Colonic mucosa (tissue), 4 donors: ENCODE measurements around the gene KRTAP13-1. TPM values are rescaled to one million over a fixed set of nuclear protein-coding genes. Genes with fewer than 3 reads are reported as not detected.

Experiments used
- DNase-seq: peaks from one replicate; pipeline ENCODE4 v3.0.0-alpha.2; 2020
- H3K27ac ChIP-seq: fragments of 200-600 bp; one replicate; pipeline ENCODE4 v1.8.0; 2021
- H3K27me3 ChIP-seq: fragments of 200-600 bp; one replicate; pipeline ENCODE4 v1.8.0; 2021
- H3K36me3 ChIP-seq: fragments of 200-600 bp; one replicate; pipeline ENCODE4 v1.8.0; 2021
- H3K4me1 ChIP-seq: fragments of 200-600 bp; one replicate; pipeline ENCODE4 v1.8.0; 2021; ENCODE audit warnings: mild to moderate bottlenecking
- H3K4me3 ChIP-seq: fragments of 200-600 bp; one replicate; pipeline ENCODE4 v1.8.0; 2021
- H3K9ac ChIP-seq, 2 donors: one replicate each; pipeline ENCODE4 v1.7.0; 2013; ENCODE audit warnings: control low read depth in 2 of 2, low read depth in 2 of 2, low read length in 2 of 2
- H3K9me3 ChIP-seq: fragments of 200-600 bp; one replicate; pipeline ENCODE4 v1.8.0; 2021
- intact Hi-C: fragments of 100-400 bp; cut with DNase I; formaldehyde crosslinking; loops from one replicate; pipeline ENCODE4 v1.14.1; 2022
- total RNA-seq, 2 donors: library from RNA; stranded (reverse); fragmentation: NEBNext Ultra II Directional in 1 of 2; extraction: Animal tissue kit (Norgen Biotek cat#: 25700) in 1 of 2; gene quantifications; one replicate each; pipeline ENCODE4 v1.2.1, GENCODE V29; 2021
- TF ChIP-seq, protein P1 (sequence below): fragments of 200-600 bp; IDR thresholded peaks from one replicate; pipeline ENCODE4 v1.8.0; 2022; ENCODE audit warnings: antibody characterized with exemption, mild to moderate bottlenecking
- donor health status: healthy.
- donor health status: DM: no; HTN: no; CAD: no.
- donor health status: DM: no; HTN: no; CAD: no.

KRTAP13-1 gene
- total RNA-seq, 2 donors from 2014 or later = not detected

DNA sequence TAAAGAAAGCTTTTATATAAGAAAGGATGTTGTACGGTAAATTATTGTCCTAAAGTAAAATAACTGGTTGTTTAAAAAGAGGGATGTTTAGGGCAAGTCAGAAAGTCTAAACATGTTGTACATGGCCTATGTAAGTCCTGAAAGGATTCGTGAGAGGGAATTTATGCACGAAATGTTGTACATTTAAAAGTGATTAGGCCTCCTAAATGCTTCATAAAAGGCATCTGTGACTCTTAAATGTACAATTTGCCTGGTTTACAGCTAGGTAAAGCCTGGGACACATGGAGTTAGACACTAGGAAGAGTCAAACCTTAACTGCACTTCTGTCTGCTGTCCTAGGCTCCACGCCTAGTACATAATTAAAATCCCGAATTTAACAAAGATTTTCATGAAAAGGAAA lies 20.2 kb downstream of the KRTAP13-1 start:
- no peak overlapping the region for H3K4me3 ChIP-seq
- no peaks in the 10 kb centered on the region for H3K36me3 ChIP-seq

DNA sequence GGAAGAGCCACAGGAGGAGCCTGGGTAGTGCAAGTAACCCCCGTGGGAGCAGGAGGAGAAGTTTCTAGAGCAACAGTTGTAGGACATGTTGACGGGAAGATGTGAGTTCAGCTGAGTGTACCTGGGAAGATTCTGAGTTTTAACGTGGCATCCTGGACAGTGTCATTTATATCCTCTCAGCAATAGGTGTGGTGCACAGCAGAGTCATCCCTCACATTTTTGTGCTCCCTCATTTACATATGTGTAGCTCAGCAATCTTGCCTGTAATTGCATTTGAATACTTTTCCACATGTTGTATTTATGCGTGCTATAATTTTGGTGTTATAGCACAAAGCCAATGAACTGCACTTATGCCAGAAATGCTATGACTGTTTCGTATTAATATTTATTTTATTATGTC lies 30.0 kb downstream of the KRTAP13-1 start, which contains the start of gene KRTAP13-3:
TSS of gene KRTAP13-3 (minus strand) at position 101 of the 400 bp plus-strand sequence. CDS start at position 87, 14 bp downstream.
- no peaks in the 10 kb centered on the region for H3K9me3 ChIP-seq
- H3K27ac ChIP-seq = no peak within 1 kb of the TSS
- no peaks in the 10 kb centered on the region for H3K36me3 ChIP-seq
- no peak for DNase-seq
- H3K4me3 ChIP-seq = no peak within 1 kb of the TSS
- intact Hi-C loops = no loop called here
- H3K4me1 ChIP-seq = no peaks in the 10 kb centered on the region
- H3K27me3 ChIP-seq = no peaks in the 10 kb centered on the region
- no peak within 1 kb of the TSS for H3K9ac ChIP-seq
- TF ChIP-seq, protein P1, sequence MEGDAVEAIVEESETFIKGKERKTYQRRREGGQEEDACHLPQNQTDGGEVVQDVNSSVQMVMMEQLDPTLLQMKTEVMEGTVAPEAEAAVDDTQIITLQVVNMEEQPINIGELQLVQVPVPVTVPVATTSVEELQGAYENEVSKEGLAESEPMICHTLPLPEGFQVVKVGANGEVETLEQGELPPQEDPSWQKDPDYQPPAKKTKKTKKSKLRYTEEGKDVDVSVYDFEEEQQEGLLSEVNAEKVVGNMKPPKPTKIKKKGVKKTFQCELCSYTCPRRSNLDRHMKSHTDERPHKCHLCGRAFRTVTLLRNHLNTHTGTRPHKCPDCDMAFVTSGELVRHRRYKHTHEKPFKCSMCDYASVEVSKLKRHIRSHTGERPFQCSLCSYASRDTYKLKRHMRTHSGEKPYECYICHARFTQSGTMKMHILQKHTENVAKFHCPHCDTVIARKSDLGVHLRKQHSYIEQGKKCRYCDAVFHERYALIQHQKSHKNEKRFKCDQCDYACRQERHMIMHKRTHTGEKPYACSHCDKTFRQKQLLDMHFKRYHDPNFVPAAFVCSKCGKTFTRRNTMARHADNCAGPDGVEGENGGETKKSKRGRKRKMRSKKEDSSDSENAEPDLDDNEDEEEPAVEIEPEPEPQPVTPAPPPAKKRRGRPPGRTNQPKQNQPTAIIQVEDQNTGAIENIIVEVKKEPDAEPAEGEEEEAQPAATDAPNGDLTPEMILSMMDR = no peak

More for the DNA sequence above, 20.2 kb downstream of the KRTAP13-1 start:
- DNase-seq = no peak
- no peak overlapping the region for H3K27ac ChIP-seq
- no peaks in the 10 kb centered on the region for H3K27me3 ChIP-seq
- H3K9me3 ChIP-seq = no peaks in the 10 kb centered on the region
- TF ChIP-seq, protein P1 = no peak
- no peaks in the 10 kb centered on the region for H3K4me1 ChIP-seq
- H3K9ac ChIP-seq = no peak overlapping the region
- intact Hi-C loops = no loop called here

DNA sequence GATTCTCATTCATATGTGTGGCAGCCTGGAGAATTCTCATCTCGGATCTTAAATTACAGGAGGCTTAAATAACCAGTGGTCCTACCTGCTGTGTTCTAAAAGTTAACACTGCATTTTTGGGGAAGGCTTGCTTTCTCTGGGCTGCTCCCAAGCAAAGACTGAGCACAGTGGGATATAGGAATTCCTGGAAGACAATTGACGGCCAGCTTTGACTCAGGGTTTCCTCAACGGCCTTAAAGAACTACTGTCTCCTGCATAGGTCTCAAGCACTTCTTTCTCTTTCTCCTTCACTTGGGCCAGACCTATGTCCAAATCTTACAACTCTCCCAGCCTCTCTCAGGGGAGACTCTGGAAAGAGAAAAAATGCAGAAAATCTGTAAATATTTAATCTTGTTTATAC lies 30.9 kb downstream of the KRTAP13-1 start:
- TF ChIP-seq, protein P1 = no peak
- DNase-seq = no peak
- H3K9ac ChIP-seq = no peak overlapping the region
- H3K36me3 ChIP-seq = no peaks in the 10 kb centered on the region
- no peak overlapping the region for H3K4me3 ChIP-seq
- H3K9me3 ChIP-seq = no peaks in the 10 kb centered on the region
- no peaks in the 10 kb centered on the region for H3K27me3 ChIP-seq
- intact Hi-C loops = no loop called here
- no peak overlapping the region for H3K27ac ChIP-seq
- H3K4me1 ChIP-seq = no peaks in the 10 kb centered on the region

DNA sequence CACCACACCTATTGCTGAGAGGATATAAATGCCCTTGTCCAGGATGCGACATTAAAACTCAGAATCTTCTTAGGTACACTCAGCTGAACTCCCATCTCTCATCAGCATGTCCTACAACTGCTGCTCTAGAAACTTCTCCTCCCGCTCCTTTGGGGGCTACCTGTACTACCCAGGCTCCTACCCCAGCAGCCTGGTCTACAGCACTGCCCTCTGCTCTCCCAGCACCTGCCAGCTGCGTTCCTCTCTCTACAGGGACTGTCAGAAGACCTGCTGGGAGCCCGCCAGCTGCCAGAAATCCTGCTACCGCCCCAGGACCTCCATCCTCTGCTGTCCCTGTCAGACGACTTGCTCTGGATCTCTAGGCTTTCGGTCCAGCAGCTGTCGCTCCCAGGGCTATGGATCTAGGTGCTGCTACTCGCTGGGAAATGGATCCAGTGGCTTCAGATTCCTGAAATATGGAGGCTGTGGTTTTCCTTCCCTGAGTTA lies 34.4 kb downstream of the KRTAP13-1 start, which contains the start of gene KRTAP13-4:
TSS of gene KRTAP13-4 (plus strand) at position 51 of the 486 bp plus-strand sequence. CDS start at position 107, 56 bp downstream.
- no peak within 1 kb of the TSS for H3K9ac ChIP-seq
- no peak within 1 kb of the TSS for H3K27ac ChIP-seq
- no peak within 1 kb of the TSS for H3K4me3 ChIP-seq
- H3K9me3 ChIP-seq = no peaks in the 10 kb centered on the region
- intact Hi-C loops = no loop called here
- H3K36me3 ChIP-seq = no peaks in the 10 kb centered on the region
- TF ChIP-seq, protein P1 = no peak
- no peaks in the 10 kb centered on the region for H3K27me3 ChIP-seq
- H3K4me1 ChIP-seq = no peaks in the 10 kb centered on the region
- DNase-seq = no peak

DNA sequence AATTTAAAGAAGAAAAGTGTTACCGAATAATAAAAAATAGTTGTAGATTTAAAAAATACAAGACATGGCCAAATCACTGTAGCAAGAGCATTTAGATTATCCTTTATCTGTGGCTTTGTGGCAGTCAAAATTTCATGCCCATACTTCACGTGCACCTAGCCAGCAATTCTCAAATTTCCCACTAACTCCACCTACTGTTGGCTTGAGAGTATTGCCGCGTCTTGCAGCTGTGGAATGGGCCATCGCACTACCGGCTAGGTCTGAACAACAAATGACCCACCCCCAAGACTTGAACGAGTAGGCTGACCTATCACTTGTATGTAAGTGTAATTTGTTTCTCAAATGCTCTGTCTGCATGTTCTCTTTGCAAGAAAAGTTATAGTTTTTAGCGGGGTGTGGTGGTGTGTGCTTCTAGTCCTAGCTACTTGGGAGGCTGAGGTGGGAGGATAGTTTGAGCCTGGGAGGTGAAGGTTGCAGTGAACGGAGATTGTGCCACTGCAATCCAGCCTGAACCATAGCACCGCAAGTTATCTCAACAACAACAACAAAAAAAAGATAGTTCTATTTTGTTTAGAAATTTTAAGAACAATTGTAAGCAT lies 38.3 kb downstream of the KRTAP13-1 start:
- H3K9me3 ChIP-seq = no peaks in the 10 kb centered on the region
- no peak overlapping the region for H3K27ac ChIP-seq
- TF ChIP-seq, protein P1 = peak; percentile 26
- H3K4me3 ChIP-seq = no peak overlapping the region
- no peaks in the 10 kb centered on the region for H3K36me3 ChIP-seq
- no peak overlapping the region for H3K9ac ChIP-seq
- no peaks in the 10 kb centered on the region for H3K4me1 ChIP-seq
- intact Hi-C loops = no loop called here
- H3K27me3 ChIP-seq = no peaks in the 10 kb centered on the region
- peak; percentile 22 for DNase-seq
